Caco-2 (cell line): ENCODE measurements around the gene UBE2V1. TPM values are rescaled to one million over a fixed set of nuclear protein-coding genes. Genes with fewer than 3 reads are reported as not detected.

Source experiments
- BruUV-seq: library from RNA; stranded (reverse); fragments of 400-500 nt; replicated peaks from 2 replicates; lab custom pipeline; 2021; lab: Mats Ljungman, UMichigan
- CTCF ChIA-PET: fragments of 300-600 bp; sonication (Branson Sonifier 250); formaldehyde crosslinking; loops from one replicate; lab custom pipeline; 2022; ENCODE audit warnings: antibody characterized with exemption; lab: Charles Lee
- POLR2A ChIA-PET: fragments of 300-600 bp; sonication (Branson Sonifier 250); formaldehyde crosslinking; loops from one replicate; lab custom pipeline; 2022; ENCODE audit warnings: antibody characterized with exemption; lab: Charles Lee
- DNase-seq, 2 experiments: peaks; one replicate each; pipeline versions ENCODE4 v3.0.0 to v3.0.0-alpha.2; 2020 to 2022
- H3K27me3 ChIP-seq: replicated peaks from 2 replicates; pipeline ENCODE4 v1.6.0; 2011; ENCODE audit warnings: low read length; ENCODE audit not compliant: control insufficient read depth, insufficient read depth
- H3K36me3 ChIP-seq: 2 replicates; pipeline ENCODE4 v1.5.1; 2011; ENCODE audit warnings: low read length; ENCODE audit not compliant: control insufficient read depth, insufficient read depth
- H3K4me1 ChIP-seq: fragments of 250-450 bp; sonication (Bioruptor Pico); 2 replicates; pipeline ENCODE4 v1.5.1; 2020; ENCODE audit warnings: mild to moderate bottlenecking
- H3K4me3 ChIP-seq: 2 replicates; pipeline ENCODE4 v1.5.1; 2011; ENCODE audit warnings: low read depth, mild to moderate bottlenecking, control low read depth, low read length
- H3K9me3 ChIP-seq: fragments of 250-450 bp; sonication (Bioruptor Pico); 2 replicates; pipeline ENCODE4 v1.5.1; 2020; ENCODE audit warnings: mild to moderate bottlenecking, moderate library complexity
- H3K27ac Mint-ChIP-seq: one replicate; pipeline ENCODE4 v1.8.0; 2022; ENCODE audit warnings: mixed read lengths; ENCODE audit not compliant: unreplicated experiment
- H3K27me3 Mint-ChIP-seq: one replicate; pipeline ENCODE4 v1.8.0; 2022; ENCODE audit warnings: mixed read lengths; ENCODE audit not compliant: insufficient read depth, unreplicated experiment
- H3K36me3 Mint-ChIP-seq: one replicate; pipeline ENCODE4 v1.8.0; 2022; ENCODE audit warnings: mild to moderate bottlenecking, mixed read lengths; ENCODE audit not compliant: insufficient read depth, unreplicated experiment
- H3K4me1 Mint-ChIP-seq: one replicate; pipeline ENCODE4 v1.8.0; 2022; ENCODE audit warnings: low read depth, mixed read lengths; ENCODE audit not compliant: unreplicated experiment
- H3K4me3 Mint-ChIP-seq: one replicate; pipeline ENCODE4 v1.8.0; 2022; ENCODE audit warnings: mild to moderate bottlenecking, moderate library complexity, mixed read lengths; ENCODE audit not compliant: unreplicated experiment
- H3K9me3 Mint-ChIP-seq: one replicate; pipeline ENCODE4 v1.8.0; 2022; ENCODE audit warnings: mixed read lengths; ENCODE audit not compliant: unreplicated experiment
- CTCF ChIP-seq, 2 experiments: fragments of 200-600 bp in 1 of 2; IDR thresholded peaks; 1 replicate in 1 of 2; 2 replicates in 1 of 2; pipeline versions ENCODE4 v1.5.1 to v1.8.0; 2011 to 2022; ENCODE audit warnings: antibody characterized with exemption in 1 of 2, control low read depth in 1 of 2, inconsistent platforms in 1 of 2, low read depth in 1 of 2, low read length in 1 of 2, mild to moderate bottlenecking in 1 of 2, moderate library complexity in 1 of 2; ENCODE audit not compliant: insufficient read depth in 1 of 2, severe bottlenecking in 1 of 2, unreplicated experiment in 1 of 2
- intact Hi-C: fragments of 100-400 bp; cut with micrococcal nuclease; formaldehyde crosslinking; loops from one replicate; pipeline ENCODE4 v1.10.0; 2022; ENCODE audit not compliant: unreplicated experiment
- total RNA-seq: library from RNA; stranded (reverse); gene quantifications from 2 replicates; pipeline ENCODE4 v1.2.3, GENCODE V29; 2022

Gene UBE2V1
- total RNA-seq, 1 experiment from 2014 or later = 485 TPM

- CTCF ChIA-PET = interaction anchor here (0.6 to 2.5 kb wide), 25 partner anchors 10 to 678 kb away, joined by 3 to 44 read pairs (median 5); partner anchors contain the start of genes PEDS1 and SPATA2
- Histone ChIP-seq H3K36me3 (no peaks in the 10 kb centered on the region), H3K4me3 (peak overlapping the region; percentile 43), H3K9me3 (no peaks in the 10 kb centered on the region), H3K27me3 (no peaks in the 10 kb centered on the region), H3K4me1 (peaks cover 30% of the 10 kb centered on the region)
- Mint-ChIP-seq H3K27me3 (no peaks in the 10 kb centered on the region), H3K4me1 (peaks cover 44% of the 10 kb centered on the region), H3K4me3 (peak overlapping the region; percentile 96), H3K36me3 (peaks cover 27% of the 10 kb centered on the region), H3K27ac (peak overlapping the region; percentile 85), H3K9me3 (no peaks in the 10 kb centered on the region)
- DNase-seq = peak; percentile 98
- TF ChIP-seq CTCF (IDR thresholded peaks at IDR 0.05; ENCODE audit: insufficient read depth in 1 of 2, low read depth in 1 of 2, low read length in 1 of 2, severe bottlenecking in 1 of 2, unreplicated experiment in 1 of 2) = no peak
- no TSS peak for BruUV-seq
- POLR2A ChIA-PET = interaction anchor here (0.5 to 2.8 kb wide), 23 partner anchors 10 to 842 kb away, joined by 3 to 57 read pairs (median 5); partner anchors contain the start of genes CEBPB, DPM1, PEDS1 and PTPN1
- intact Hi-C loops = loop anchor here (1.0 kb wide), 1 partner anchor 38 kb away; the partner anchor contains the start of gene PEDS1
Measured at GRCh38 chr20:50115591-50116367, 2.8 kb upstream of the UBE2V1 start.

- Mint-ChIP-seq H3K36me3 (peaks cover 28% of the 10 kb centered on the region), H3K27ac (peak overlapping the region; percentile 85), H3K9me3 (no peaks in the 10 kb centered on the region), H3K4me1 (peaks cover 51% of the 10 kb centered on the region), H3K27me3 (no peaks in the 10 kb centered on the region), H3K4me3 (peak overlapping the region; percentile 96)
- Histone ChIP-seq H3K4me3 (peak overlapping the region; percentile 43), H3K27me3 (no peaks in the 10 kb centered on the region), H3K4me1 (peaks cover 37% of the 10 kb centered on the region), H3K36me3 (no peaks in the 10 kb centered on the region), H3K9me3 (no peaks in the 10 kb centered on the region)
- TF ChIP-seq CTCF (IDR thresholded peaks at IDR 0.05; ENCODE audit: insufficient read depth in 1 of 2, low read depth in 1 of 2, low read length in 1 of 2, severe bottlenecking in 1 of 2, unreplicated experiment in 1 of 2) = no peak
- intact Hi-C loops = loop anchor here (1.0 kb wide), 1 partner anchor 38 kb away; the partner anchor contains the start of gene PEDS1
- ChIA-PET POLR2A (interaction anchor here (0.6 to 2.8 kb wide), 19 partner anchors 11 to 843 kb away, joined by 3 to 57 read pairs (median 6); partner anchors contain the start of genes CEBPB, DPM1, PEDS1 and PTPN1), CTCF (interaction anchor here (0.6 to 2.5 kb wide), 18 partner anchors 11 to 678 kb away, joined by 3 to 44 read pairs (median 6); partner anchors contain the start of genes PEDS1 and SPATA2)
- BruUV-seq = no TSS peak
- DNase-seq = peak in 1 of 2 experiments; percentile 37
Measured at GRCh38 chr20:50115041-50115512, 2.1 kb upstream of the UBE2V1 start.
